ENCODE measurements around the gene AGBL4. TPM values are rescaled to one million over a fixed set of nuclear protein-coding genes. Genes with fewer than 3 reads are reported as not detected.

Gene AGBL4
- total and polyA plus RNA-seq, 9 of the 15 experiments (the other 6 are each of a cell fraction or from before 2014, with no cell fraction given) = 0.11 TPM; not detected in 7

DNA sequence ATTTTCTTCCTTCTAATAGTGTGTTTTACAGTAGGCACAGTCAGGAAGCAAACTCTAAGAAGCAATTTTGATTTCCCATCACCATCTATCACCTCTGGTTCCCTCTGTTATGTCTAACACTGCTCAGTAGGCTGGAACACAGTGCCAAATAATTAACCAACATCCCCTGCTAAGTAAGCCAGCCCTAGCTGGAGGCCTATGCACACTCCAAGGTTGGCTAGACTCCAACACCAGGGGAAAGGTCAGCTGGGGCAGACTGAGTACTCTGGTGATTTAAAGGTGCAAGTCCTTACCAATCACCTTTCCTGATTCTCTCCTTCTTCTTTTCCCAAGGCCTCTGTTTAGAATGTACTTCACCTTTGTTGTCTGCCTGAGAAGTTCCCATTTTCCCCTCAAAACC is 1200.6 kb downstream of the AGBL4 start:
- Histone ChIP-seq H3K36me3 (ENCODE audit: control insufficient read depth, insufficient read depth, low read length) (no peaks in the 10 kb centered on the region), H3K27ac (ENCODE audit: extremely low read depth, low read depth, low read length) (no peak overlapping the region), H3K4me2 (ENCODE audit: insufficient read depth, low read length) (no peak overlapping the region), H3K79me2 (ENCODE audit: control insufficient read depth, insufficient read depth, low read length) (no peaks in the 10 kb centered on the region), H4K20me1 (replicated peaks; ENCODE audit: control insufficient read depth, insufficient read depth, low read length) (no peaks in the 10 kb centered on the region), H3K27me3 (ENCODE audit: control insufficient read depth in 2 of 2, insufficient read depth in 2 of 2, low read length in 2 of 2) (no peaks in the 10 kb centered on the region), H3K9me1 (ENCODE audit: control insufficient read depth, insufficient read depth, low read length) (no peaks in the 10 kb centered on the region), H3K9ac (ENCODE audit: insufficient read depth in 1 of 2, low read depth in 2 of 2, low read length in 2 of 2) (no peak overlapping the region), H2AFZ (ENCODE audit: low read depth, low read length) (no peak overlapping the region), H3K4me3 (no peak overlapping the region), H3K4me1 (replicated peaks in 1 of 2; ENCODE audit: control insufficient read depth in 2 of 2, insufficient read depth in 2 of 2, low read length in 2 of 2) (no peaks in the 10 kb centered on the region), H3K9me3 (replicated peaks; ENCODE audit: control insufficient read depth, insufficient read depth, low read depth, low read length) (no peaks in the 10 kb centered on the region; the same call in 1 of the 2 replicates)
- ATAC-seq (no peak), FAIRE-seq (no peak), DNase-seq (ENCODE audit: extremely low read depth in 1 of 4, low spot score in 3 of 4) (no peak)
- in situ Hi-C loops (cut with MboI) = no loop called here
- no TSS peak for BruUV-seq (replicated peaks)
- ChIA-PET POLR2A (no interaction called here), CTCF (ENCODE audit: low intra/inter-chr PET ratio) (no interaction called here)
- TF ChIP-seq, protein P1, sequence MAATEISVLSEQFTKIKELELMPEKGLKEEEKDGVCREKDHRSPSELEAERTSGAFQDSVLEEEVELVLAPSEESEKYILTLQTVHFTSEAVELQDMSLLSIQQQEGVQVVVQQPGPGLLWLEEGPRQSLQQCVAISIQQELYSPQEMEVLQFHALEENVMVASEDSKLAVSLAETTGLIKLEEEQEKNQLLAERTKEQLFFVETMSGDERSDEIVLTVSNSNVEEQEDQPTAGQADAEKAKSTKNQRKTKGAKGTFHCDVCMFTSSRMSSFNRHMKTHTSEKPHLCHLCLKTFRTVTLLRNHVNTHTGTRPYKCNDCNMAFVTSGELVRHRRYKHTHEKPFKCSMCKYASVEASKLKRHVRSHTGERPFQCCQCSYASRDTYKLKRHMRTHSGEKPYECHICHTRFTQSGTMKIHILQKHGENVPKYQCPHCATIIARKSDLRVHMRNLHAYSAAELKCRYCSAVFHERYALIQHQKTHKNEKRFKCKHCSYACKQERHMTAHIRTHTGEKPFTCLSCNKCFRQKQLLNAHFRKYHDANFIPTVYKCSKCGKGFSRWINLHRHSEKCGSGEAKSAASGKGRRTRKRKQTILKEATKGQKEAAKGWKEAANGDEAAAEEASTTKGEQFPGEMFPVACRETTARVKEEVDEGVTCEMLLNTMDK (IDR thresholded peaks at IDR 0.05; ENCODE audit: borderline replicate concordance, insufficient read depth, low read depth, low read length, poor library complexity, severe bottlenecking) = no peak
- TF ChIP-seq, protein P2, sequence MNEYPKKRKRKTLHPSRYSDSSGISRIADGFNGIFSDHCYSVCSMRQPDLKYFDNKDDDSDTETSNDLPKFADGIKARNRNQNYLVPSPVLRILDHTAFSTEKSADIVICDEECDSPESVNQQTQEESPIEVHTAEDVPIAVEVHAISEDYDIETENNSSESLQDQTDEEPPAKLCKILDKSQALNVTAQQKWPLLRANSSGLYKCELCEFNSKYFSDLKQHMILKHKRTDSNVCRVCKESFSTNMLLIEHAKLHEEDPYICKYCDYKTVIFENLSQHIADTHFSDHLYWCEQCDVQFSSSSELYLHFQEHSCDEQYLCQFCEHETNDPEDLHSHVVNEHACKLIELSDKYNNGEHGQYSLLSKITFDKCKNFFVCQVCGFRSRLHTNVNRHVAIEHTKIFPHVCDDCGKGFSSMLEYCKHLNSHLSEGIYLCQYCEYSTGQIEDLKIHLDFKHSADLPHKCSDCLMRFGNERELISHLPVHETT (CRISPR knock-in tag; conservative IDR thresholded peaks at IDR 0.05 in 1 of 2, IDR thresholded peaks at IDR 0.05 in 1 of 2) = no peak
- TF ChIP-seq XRCC5 (IDR thresholded peaks at IDR 0.05; ENCODE audit: low read depth, low read length) (no peak), ETS2 (tag; IDR thresholded peaks at IDR 0.05; ENCODE audit: borderline replicate concordance, poor library complexity, severe bottlenecking) (no peak)
- intact Hi-C loops (cut with micrococcal nuclease) = no loop called here
